ENCODE results near the gene LALBA. TPM values are rescaled to one million over a fixed set of nuclear protein-coding genes. Genes with fewer than 3 reads are reported as not detected.

The LALBA gene
- total RNA-seq, result not detected

DNA sequence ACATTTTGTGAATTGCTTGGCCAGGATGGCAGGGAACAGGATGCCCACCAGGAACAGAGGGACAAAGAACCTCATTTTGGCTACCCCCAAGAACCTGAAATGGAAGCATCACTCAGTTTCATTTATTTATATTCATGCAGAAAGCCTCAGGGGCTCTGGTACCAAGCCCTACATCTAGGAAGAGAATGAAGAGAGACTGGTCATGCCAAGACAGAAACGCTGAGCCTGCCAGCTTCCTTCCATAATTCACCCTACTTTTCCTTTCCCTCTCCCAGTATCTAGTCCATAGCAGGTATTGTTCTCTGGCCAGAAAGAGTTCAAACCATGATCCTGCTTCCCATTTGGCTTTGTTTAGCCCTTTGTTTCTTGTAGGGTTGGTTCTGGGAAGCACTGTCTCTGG lies at the start of gene LALBA:
LALBA (minus strand) TSS at position 101 of the 400 bp plus-strand sequence; CDS start at position 75, 26 bp downstream.
- Mint-ChIP-seq H3K27ac (no peak within 1 kb of the TSS), H3K9me3 (no peaks in the 10 kb centered on the region), H3K27me3 (peaks cover 19% of the 10 kb centered on the region), H3K4me1 (peaks cover 4% of the 10 kb centered on the region), H3K4me3 (no peak within 1 kb of the TSS), H3K36me3 (no peaks in the 10 kb centered on the region)
- DNase-seq, result no peak

DNA sequence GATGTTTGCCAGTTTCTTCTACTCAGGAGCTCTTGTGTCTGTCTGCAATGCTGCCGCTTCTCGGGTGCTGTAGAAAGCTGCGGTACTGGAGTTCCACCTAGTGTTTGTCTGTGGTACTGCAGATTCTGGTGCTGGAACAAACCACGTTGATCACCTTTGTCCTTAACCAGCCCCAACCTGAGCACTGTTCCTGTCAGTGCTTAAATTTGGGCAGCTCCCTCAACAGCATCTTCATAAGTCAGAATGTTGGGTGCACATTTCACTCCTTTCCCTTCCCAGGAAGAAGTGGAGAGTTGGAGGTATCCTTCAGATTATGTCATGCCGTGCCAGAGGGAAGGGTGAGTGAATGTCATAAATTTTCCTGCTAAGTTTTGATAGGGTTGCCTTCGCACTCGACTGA lies 48.7 kb upstream of the LALBA start:
- Mint-ChIP-seq H3K4me3 (no peak overlapping the region), H3K27ac (no peak overlapping the region), H3K9me3 (peaks cover 11% of the 10 kb centered on the region), H3K27me3 (peaks cover 23% of the 10 kb centered on the region), H3K36me3 (peaks cover 3% of the 10 kb centered on the region), H3K4me1 (peaks cover 2% of the 10 kb centered on the region)
- peak; percentile 66 for DNase-seq

DNA sequence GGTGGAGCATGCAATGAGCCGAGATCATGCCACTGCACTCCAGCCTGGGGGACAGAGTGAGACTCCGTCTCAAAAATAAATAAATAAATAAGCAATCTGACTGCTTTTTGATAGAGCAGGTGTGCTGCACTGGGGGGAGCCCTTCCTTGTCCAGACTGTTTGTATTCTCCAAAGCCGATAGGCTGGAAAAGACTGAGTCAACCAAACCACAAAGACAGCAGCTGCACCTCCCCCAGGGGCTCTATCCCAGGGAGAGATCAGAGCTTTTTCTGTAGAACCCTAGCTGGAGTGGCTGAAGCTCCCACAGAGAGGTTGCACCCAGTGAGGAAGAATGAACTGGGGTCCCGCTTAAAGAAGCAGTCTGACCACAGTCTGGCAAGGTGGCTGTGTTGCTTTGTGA lies 45.8 kb upstream of the LALBA start:
- no peak for DNase-seq
- H3K27ac Mint-ChIP-seq, result no peak overlapping the region
- no peak overlapping the region for H3K4me3 Mint-ChIP-seq
- peaks cover 26% of the 10 kb centered on the region for H3K27me3 Mint-ChIP-seq
- H3K9me3 Mint-ChIP-seq, result peaks cover 30% of the 10 kb centered on the region
- peaks cover 5% of the 10 kb centered on the region for H3K36me3 Mint-ChIP-seq
- peaks cover 2% of the 10 kb centered on the region for H3K4me1 Mint-ChIP-seq

DNA sequence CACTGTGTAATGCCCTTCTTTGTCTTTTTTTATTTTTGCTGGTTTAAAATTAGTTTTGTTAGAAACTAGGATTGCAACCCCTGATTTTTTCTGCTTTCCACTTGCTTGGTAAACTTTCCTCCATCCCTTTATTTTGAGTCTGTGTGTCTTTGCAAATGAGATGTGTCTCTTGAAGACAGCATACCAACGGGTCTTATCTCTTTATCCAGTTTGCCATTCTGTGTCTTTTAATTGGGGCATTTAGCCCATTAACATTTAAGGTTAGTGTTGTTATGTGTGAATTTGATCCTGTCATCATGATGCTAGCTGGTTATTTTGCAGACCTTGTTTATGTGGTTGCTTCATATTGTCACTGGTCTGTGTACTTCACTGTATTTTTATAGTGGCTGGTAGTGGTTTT lies 43.5 kb upstream of the LALBA start:
- DNase-seq, result no peak
- Mint-ChIP-seq H3K4me3 (no peak overlapping the region), H3K27me3 (peaks cover 18% of the 10 kb centered on the region), H3K9me3 (peaks cover 39% of the 10 kb centered on the region), H3K27ac (no peak overlapping the region), H3K36me3 (peaks cover 5% of the 10 kb centered on the region), H3K4me1 (peaks cover 1% of the 10 kb centered on the region)

DNA sequence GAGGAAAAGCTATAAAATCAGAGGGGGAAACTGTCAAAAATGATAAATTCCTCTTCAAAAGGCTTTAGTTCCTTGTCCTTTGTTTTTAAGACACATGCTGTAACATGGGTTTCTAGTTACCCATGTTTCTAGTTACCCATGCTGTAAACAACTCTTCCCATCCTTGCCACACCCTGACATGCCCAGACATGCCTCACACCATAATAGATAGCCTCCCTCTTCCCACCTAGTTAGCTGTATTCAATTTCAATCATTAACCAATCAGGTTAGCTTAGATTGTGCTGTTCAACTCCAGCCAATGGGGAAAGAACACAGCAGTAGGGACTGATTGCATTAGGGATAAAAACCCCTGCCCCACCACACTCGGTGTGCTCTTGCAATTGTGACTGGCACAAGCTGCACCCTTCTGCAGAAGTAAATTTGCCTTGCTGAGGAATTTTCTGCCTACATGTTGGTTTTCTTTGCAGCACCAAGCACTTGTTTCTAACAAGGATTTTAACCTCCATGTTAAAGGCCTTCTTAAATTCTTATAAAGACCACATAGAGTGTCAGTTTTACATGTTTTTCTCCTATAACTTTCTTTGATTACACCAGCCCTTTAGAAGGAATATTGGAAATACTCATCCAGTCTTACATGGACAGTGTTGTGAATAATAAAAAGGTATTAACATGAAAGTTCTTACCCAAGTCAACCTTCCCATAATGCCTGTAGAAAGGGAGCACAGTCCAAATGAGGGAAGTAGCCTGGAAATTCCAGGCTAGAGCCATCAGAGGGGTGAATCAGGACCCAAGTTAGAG lies 32.5 kb upstream of the LALBA start:
- Mint-ChIP-seq H3K27me3 (peaks cover 6% of the 10 kb centered on the region), H3K27ac (no peak overlapping the region), H3K9me3 (peaks cover 26% of the 10 kb centered on the region), H3K4me3 (no peak overlapping the region), H3K36me3 (peaks cover 2% of the 10 kb centered on the region), H3K4me1 (no peaks in the 10 kb centered on the region)
- no peak for DNase-seq

DNA sequence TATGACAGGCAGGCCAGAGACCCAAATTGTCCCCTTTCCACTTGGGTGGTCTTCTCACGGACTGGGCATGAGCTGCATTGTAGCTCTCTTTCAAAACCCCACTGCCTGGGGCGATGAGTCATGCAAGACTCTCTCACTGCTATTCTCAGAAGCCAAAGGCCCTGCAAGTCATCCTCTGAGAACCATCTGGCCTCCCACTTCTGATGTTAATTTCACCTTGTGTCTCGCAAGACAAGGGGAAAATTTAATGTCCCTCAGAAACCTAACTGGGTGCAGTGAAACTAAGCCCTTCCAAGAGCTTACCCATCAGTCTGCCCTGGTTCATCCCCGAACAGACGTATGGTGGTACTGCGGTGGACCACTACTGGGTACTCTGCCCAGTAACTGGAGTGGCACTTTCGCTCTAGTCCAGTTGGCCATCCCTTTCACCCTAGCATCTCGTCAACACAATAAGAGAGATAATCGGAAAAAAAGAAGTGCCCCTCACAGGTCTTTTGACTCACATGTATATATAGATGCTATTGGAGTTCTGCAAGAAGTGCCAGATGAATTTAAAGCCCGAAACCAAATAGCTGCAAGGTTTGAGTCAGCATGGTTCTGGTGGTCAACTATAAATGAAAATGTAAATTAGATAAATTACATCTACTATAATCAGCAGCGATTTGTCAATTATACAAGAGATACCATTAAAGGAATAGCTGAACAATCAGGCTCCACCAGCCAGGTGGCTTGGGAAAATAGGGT lies 31.3 kb upstream of the LALBA start:
- Mint-ChIP-seq H3K4me3 (no peak overlapping the region), H3K27me3 (peaks cover 6% of the 10 kb centered on the region), H3K9me3 (peaks cover 19% of the 10 kb centered on the region), H3K36me3 (peaks cover 2% of the 10 kb centered on the region), H3K27ac (no peak overlapping the region), H3K4me1 (no peaks in the 10 kb centered on the region)
- no peak for DNase-seq

DNA sequence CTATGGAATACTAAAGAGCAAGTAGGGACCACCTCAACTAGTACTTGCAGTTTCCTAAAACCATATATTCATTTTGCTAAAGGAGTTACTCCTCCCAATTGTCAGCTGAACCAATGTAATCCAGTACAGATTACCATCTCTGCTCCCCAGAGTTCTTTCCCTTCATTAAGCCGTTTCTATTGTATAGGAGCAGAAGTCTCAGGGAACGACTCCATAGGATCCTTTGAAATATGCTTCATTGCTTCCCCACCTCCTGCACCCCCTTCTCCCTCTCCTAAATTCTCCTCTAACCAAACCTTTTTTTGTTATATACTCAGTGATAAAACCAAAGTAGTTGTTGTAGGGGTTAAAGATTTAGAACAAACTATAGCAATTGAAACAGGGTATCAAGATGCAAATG lies 30.7 kb upstream of the LALBA start:
- Mint-ChIP-seq H3K9me3 (peaks cover 18% of the 10 kb centered on the region), H3K27me3 (peaks cover 8% of the 10 kb centered on the region), H3K27ac (no peak overlapping the region), H3K4me3 (no peak overlapping the region), H3K36me3 (peaks cover 2% of the 10 kb centered on the region), H3K4me1 (no peaks in the 10 kb centered on the region)
- DNase-seq, result no peak

DNA sequence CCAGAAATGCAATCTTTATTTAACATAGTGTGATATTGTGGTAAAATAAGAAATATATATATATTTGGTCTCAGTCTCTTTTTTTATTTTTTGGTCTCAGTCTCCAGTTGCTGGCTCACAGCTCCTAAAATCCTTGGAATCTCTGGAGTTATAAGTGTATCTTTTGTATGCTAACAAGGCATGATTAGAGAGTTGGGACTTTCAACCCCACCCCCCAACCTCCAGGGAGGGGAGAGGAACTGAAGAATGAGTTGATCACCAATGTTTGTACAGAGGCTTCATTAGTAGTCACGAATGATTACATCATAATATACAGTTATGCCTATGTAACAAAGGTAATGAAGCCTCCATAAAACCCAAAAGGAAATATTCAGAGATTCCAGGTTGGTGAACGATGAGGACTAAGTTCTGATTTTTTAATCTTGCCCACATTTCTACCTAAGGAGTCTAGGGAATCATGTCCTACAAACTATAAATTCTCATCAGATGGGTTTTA lies 22.8 kb upstream of the LALBA start:
- no peaks in the 10 kb centered on the region for H3K36me3 Mint-ChIP-seq
- no peaks in the 10 kb centered on the region for H3K9me3 Mint-ChIP-seq
- no peak overlapping the region for H3K27ac Mint-ChIP-seq
- no peak for DNase-seq
- no peaks in the 10 kb centered on the region for H3K4me1 Mint-ChIP-seq
- peaks cover 18% of the 10 kb centered on the region for H3K27me3 Mint-ChIP-seq
- no peak overlapping the region for H3K4me3 Mint-ChIP-seq

DNA sequence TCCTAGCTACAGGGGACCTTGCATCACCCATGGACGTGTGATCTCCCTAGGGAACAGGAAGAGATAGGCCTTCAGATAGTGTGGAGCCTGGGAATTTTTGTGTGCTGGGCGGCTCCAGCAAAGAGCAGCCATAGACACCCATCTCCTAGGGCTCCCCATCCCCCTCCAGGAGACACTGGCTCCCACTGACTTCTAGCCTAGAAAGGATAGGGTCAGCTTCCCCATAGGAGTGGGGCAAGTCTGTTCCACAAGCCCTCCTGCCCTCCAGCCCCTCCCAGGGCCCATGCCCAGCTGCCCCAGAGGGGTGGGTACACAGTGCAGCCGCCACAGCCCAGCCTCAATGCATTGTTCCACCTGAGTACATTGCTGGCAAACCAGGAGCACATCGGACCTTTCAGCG lies 16.5 kb upstream of the LALBA start:
- no peak overlapping the region for H3K4me3 Mint-ChIP-seq
- no peak overlapping the region for H3K27ac Mint-ChIP-seq
- no peak for DNase-seq
- H3K9me3 Mint-ChIP-seq, result no peaks in the 10 kb centered on the region
- no peaks in the 10 kb centered on the region for H3K4me1 Mint-ChIP-seq
- H3K27me3 Mint-ChIP-seq, result peaks cover 19% of the 10 kb centered on the region
- no peaks in the 10 kb centered on the region for H3K36me3 Mint-ChIP-seq

DNA sequence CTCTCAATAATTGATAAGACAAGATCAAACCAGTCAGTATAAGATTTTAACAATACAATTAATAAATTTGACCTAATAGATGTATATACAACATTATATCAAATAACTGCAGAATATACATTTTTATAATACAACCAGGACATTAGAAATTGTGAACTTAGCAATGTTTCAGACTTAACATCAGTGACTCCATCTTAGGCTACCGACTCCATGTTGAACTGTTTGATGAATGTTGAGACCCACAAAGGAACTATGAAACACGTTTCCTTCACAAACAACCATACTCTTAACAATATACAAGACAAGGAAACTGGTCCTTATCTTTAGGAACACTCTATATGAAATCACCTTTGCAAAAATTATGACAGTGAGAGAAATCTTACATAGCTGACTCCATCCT lies 13.9 kb upstream of the LALBA start:
- Mint-ChIP-seq H3K36me3 (no peaks in the 10 kb centered on the region), H3K27me3 (peaks cover 17% of the 10 kb centered on the region), H3K4me3 (no peak overlapping the region), H3K9me3 (no peaks in the 10 kb centered on the region), H3K27ac (no peak overlapping the region), H3K4me1 (peaks cover 2% of the 10 kb centered on the region)
- DNase-seq, result no peak

DNA sequence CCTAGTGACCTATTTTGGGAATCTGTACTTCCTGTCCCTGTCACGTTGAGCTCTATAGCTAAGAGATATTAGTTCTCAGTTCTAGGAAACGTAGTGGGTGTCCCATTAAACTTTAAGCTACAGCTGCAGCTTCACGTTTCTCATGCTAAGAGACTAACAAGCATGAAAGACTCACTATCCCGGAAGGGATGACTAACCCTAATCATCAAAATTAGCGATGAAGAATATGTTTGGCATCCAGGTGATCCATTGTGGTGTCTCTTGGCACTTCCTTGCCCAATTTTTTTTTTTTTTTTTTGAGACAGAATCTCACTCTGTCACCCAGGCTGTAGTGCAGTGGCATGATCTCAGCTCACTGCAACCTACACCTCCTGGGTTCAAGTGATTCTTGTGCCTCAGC lies 11.0 kb upstream of the LALBA start:
- DNase-seq, result no peak
- Mint-ChIP-seq H3K27ac (no peak overlapping the region), H3K4me1 (peaks cover 2% of the 10 kb centered on the region), H3K9me3 (no peaks in the 10 kb centered on the region), H3K27me3 (peaks cover 4% of the 10 kb centered on the region), H3K36me3 (no peaks in the 10 kb centered on the region), H3K4me3 (no peak overlapping the region)

DNA sequence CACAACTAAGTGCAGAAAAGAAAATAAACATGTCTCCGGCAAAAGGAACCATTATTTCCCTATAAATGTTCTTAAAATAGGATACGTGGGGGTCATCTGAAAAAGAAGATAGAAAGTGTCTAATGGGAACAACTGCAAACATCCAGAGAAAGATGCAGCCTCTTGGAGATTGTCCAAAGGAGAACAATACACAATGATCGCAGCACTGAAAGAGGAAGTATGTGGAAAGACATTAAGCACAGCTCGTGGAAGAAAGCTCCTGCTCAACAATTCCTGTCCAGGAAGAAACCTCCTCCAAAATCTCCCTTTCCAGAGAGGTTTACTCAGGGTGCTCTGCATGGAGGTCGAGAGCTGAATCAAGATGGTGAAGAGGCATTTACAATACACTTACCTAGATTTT lies 2.5 kb upstream of the LALBA start:
- H3K4me3 Mint-ChIP-seq, result peak overlapping the region; percentile 4
- H3K27me3 Mint-ChIP-seq, result peaks cover 15% of the 10 kb centered on the region
- no peaks in the 10 kb centered on the region for H3K36me3 Mint-ChIP-seq
- peaks cover 4% of the 10 kb centered on the region for H3K4me1 Mint-ChIP-seq
- H3K9me3 Mint-ChIP-seq, result no peaks in the 10 kb centered on the region
- no peak overlapping the region for H3K27ac Mint-ChIP-seq
- no peak for DNase-seq

DNA sequence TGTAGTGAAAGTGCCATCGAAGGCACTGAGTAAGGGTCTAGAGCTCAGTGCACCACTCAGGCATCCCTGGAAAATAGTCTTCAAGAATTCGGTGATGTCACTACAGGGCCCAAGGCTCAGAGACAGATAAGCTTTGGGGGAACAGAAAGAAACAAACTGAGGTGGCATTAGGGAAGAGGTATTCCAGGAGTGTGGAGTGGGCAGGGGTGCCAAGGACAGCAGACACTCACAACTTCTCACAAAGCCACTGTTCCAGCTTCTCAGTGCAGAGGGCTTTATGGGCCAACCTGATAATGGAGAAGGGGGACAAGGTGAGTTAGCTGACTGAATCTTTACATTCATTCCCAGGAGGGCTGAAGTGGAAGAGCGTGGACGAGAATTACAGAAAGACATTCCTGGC lies 2.1 kb downstream of the LALBA start:
- Mint-ChIP-seq H3K27me3 (peaks cover 14% of the 10 kb centered on the region), H3K9me3 (no peaks in the 10 kb centered on the region), H3K27ac (no peak overlapping the region), H3K36me3 (no peaks in the 10 kb centered on the region), H3K4me3 (no peak overlapping the region), H3K4me1 (peaks cover 4% of the 10 kb centered on the region)
- DNase-seq, result no peak

DNA sequence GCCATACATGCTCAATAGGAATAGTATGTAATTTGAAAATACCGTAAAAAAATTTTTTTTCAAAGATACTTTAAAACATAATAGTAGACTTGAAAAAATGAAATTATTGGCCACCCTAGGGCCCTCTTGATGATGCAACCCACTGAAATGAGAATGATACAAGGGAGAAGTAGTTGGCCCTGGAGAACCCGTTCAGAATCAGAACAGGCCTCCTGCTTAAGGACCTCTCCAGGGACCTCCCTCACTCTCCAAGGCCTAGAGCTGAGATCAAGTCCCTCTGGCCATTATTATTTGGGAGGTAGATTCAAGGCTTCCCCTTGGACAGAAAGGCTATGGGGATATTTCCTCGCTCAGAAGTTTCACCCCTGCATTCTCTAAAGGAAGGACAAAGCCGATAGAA lies 11.9 kb downstream of the LALBA start:
- DNase-seq, result no peak
- Mint-ChIP-seq H3K36me3 (no peaks in the 10 kb centered on the region), H3K4me3 (no peak overlapping the region), H3K4me1 (no peaks in the 10 kb centered on the region), H3K27me3 (peaks cover 24% of the 10 kb centered on the region), H3K9me3 (no peaks in the 10 kb centered on the region), H3K27ac (no peak overlapping the region)

DNA sequence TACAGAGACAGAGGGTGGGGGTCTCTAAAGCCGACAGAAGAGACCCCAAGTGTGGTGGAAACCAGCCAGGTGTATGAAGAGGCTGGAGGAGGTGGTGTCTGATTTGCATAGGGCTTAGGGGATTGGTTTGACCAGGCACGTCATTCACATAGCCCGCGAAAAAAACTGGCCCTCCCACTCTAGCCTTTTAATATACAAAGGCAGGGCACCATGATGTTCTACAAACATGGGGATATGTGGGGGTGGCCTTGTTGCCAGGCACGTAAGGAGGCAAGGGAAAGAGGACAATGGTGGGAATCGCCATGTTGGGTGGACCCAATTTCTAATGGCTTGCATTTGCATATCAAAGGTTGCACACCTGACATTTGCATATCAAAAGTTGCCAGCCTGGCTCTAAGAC lies 13.2 kb downstream of the LALBA start:
- H3K27me3 Mint-ChIP-seq, result peaks cover 21% of the 10 kb centered on the region
- H3K9me3 Mint-ChIP-seq, result no peaks in the 10 kb centered on the region
- H3K4me1 Mint-ChIP-seq, result no peaks in the 10 kb centered on the region
- no peak for DNase-seq
- no peak overlapping the region for H3K27ac Mint-ChIP-seq
- no peak overlapping the region for H3K4me3 Mint-ChIP-seq
- no peaks in the 10 kb centered on the region for H3K36me3 Mint-ChIP-seq
